ENCODE data around the gene ZC3H4. TPM values are rescaled to one million over a fixed set of nuclear protein-coding genes. Genes with fewer than 3 reads are reported as not detected.

The ZC3H4 gene
- total RNA-seq, 2 experiments from 2014 or later, result 68.5 to 70.2 TPM

- TF ChIP-seq, protein P1, sequence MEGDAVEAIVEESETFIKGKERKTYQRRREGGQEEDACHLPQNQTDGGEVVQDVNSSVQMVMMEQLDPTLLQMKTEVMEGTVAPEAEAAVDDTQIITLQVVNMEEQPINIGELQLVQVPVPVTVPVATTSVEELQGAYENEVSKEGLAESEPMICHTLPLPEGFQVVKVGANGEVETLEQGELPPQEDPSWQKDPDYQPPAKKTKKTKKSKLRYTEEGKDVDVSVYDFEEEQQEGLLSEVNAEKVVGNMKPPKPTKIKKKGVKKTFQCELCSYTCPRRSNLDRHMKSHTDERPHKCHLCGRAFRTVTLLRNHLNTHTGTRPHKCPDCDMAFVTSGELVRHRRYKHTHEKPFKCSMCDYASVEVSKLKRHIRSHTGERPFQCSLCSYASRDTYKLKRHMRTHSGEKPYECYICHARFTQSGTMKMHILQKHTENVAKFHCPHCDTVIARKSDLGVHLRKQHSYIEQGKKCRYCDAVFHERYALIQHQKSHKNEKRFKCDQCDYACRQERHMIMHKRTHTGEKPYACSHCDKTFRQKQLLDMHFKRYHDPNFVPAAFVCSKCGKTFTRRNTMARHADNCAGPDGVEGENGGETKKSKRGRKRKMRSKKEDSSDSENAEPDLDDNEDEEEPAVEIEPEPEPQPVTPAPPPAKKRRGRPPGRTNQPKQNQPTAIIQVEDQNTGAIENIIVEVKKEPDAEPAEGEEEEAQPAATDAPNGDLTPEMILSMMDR (IDR thresholded peaks at IDR 0.05), result no peak
- Mint-ChIP-seq H3K4me1 (ENCODE audit: low read depth) (peaks cover 52% of the 10 kb centered on the region), H3K36me3 (ENCODE audit: low read depth) (peaks cover 66% of the 10 kb centered on the region), H3K27ac (peak overlapping the region; percentile 99), H3K27me3 (no peaks in the 10 kb centered on the region), H3K4me3 (peak overlapping the region; percentile 89), H3K9me3 (no peaks in the 10 kb centered on the region)
- DNase-seq (peak; percentile 10), ATAC-seq (no peak)
- intact Hi-C loops (cut with micrococcal nuclease), result loop anchor here (2.0 kb wide), 1 partner anchor 13 kb away; no protein-coding TSS in a partner anchor
- ChIA-PET CTCF (interaction anchor here (0.8 to 2.6 kb wide), 5 partner anchors 9 to 95 kb away, joined by 3 to 12 read pairs (median 6); partner anchors contain the start of gene SAE1), POLR2A (interaction anchor here (0.7 to 9.4 kb wide), 3 partner anchors 14 to 79 kb away, joined by 3 to 182 read pairs (median 4); no protein-coding TSS in a partner anchor)
Measured at GRCh38 chr19:47107953-47108746, 5.4 kb downstream of the ZC3H4 start.

DNA sequence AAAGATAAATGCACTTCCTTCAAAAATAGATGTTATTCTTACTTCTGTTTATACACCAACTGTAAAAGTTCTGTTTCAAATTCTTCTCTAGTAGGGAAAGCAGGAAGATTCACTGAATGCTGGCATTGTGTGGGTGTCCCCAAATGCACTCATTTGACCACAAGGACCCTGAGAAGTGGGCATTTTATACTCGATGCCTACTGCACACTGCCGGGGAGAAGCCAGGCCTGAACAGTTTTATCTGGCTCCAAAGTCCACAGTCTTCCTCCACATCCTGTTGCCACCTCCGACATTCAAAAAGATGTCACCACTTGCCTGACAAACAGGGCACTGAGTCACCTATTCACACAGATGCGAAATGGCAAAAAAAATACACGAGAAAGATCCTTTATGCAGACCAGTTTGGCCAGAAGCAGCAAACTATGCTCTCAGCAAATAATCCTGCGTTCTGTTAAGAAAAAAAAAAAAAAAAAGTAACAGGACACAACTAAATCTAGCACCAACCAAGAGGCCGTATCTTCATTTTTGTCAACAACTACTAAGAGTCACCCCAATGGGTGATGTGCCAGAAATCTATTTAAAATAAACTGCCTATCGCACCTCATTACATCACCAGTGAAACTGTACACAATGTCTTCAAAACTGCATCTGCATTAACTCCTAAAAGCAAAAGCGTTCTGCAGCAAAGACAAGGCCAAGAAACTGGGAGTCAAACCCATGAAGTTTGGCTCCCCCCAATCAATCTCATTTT is 6.2 kb downstream of the ZC3H4 start:
- ATAC-seq (peak; percentile 46), DNase-seq (peak; percentile 67)
- H3K9me3 Mint-ChIP-seq, result no peaks in the 10 kb centered on the region
- TF ChIP-seq, protein P1 (IDR thresholded peaks at IDR 0.05), result no peak
- H3K27ac Mint-ChIP-seq, result peak overlapping the region; percentile 99
- POLR2A ChIA-PET, result interaction anchor here (1.1 to 9.4 kb wide), 2 partner anchors 14 to 35 kb away, joined by 3 to 182 read pairs; no protein-coding TSS in a partner anchor
- intact Hi-C loops (cut with micrococcal nuclease), result no loop called here
- H3K4me1 Mint-ChIP-seq (ENCODE audit: low read depth), result peaks cover 59% of the 10 kb centered on the region
- peaks cover 69% of the 10 kb centered on the region for H3K36me3 Mint-ChIP-seq (ENCODE audit: low read depth)
- CTCF ChIA-PET, result interaction anchor here (0.9 to 2.6 kb wide), 6 partner anchors 8 to 140 kb away, joined by 3 to 15 read pairs (median 6); partner anchors contain the start of gene SAE1
- no peaks in the 10 kb centered on the region for H3K27me3 Mint-ChIP-seq
- peak overlapping the region; percentile 89 for H3K4me3 Mint-ChIP-seq

GRCh38 chr19:47106821-47107201 is 6.8 kb downstream of the ZC3H4 start:
- no peak for DNase-seq
- Mint-ChIP-seq H3K36me3 (ENCODE audit: low read depth) (peaks cover 71% of the 10 kb centered on the region), H3K27me3 (no peaks in the 10 kb centered on the region), H3K27ac (peak overlapping the region; percentile 99), H3K4me3 (peak overlapping the region; percentile 89), H3K4me1 (ENCODE audit: low read depth) (peaks cover 64% of the 10 kb centered on the region), H3K9me3 (no peaks in the 10 kb centered on the region)
- POLR2A ChIA-PET, result interaction anchor here (1.1 to 9.4 kb wide), 3 partner anchors 13 to 71 kb away, joined by 3 to 182 read pairs (median 3); no protein-coding TSS in a partner anchor
- TF ChIP-seq, protein P1 (IDR thresholded peaks at IDR 0.05), result no peak
- intact Hi-C loops (cut with micrococcal nuclease), result no loop called here
- no peak for ATAC-seq
- CTCF ChIA-PET, result interaction anchor here (0.9 to 2.6 kb wide), 7 partner anchors 8 to 353 kb away, joined by 3 to 15 read pairs (median 6); partner anchors contain the start of gene SAE1

DNA sequence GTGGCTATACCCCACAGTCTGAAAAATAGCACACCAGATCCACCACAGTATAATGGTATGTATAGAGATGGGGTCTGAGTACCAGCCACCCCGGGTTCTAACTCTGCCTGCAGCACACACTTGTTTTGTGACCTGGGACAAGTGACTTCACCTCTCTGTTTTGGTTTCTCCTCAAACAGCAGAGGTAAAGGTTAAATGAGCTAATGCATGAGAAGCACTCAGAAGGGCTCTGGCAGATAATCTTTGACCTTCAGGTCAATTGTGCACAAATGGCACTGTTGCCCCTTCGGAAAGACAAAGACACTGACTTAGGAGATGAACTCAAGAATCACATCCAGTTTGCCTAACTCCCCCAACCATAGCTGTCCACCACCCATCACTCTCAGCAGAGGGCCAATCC is 7.7 kb downstream of the ZC3H4 start:
- ATAC-seq (peak; percentile 21), DNase-seq (peak; percentile 7)
- Mint-ChIP-seq H3K27ac (peak overlapping the region; percentile 99), H3K36me3 (ENCODE audit: low read depth) (peaks cover 63% of the 10 kb centered on the region), H3K27me3 (no peaks in the 10 kb centered on the region), H3K9me3 (no peaks in the 10 kb centered on the region), H3K4me1 (ENCODE audit: low read depth) (peaks cover 64% of the 10 kb centered on the region), H3K4me3 (no peak overlapping the region)
- ChIA-PET CTCF (interaction anchor here (0.8 to 2.6 kb wide), 6 partner anchors 10 to 352 kb away, joined by 3 to 15 read pairs (median 5); partner anchors contain the start of gene SAE1), POLR2A (interaction anchor here (1.6 to 9.4 kb wide), 2 partner anchors 12 to 70 kb away, joined by 3 to 182 read pairs; no protein-coding TSS in a partner anchor)
- TF ChIP-seq, protein P1 (IDR thresholded peaks at IDR 0.05), result no peak
- intact Hi-C loops (cut with micrococcal nuclease), result no loop called here
